HL-60 (cell line): Measurements from ENCODE around the gene OXNAD1.

ENCODE experiments used
- DNase-seq, 2 experiments: peaks; one replicate each; pipeline ENCODE4 v3.0.0-alpha.2; 2010 to 2020; ENCODE audit warnings: low read depth in 1 of 2, low spot score in 1 of 2
- H3K27ac ChIP-seq: fragments of 250-450 bp; sonication (Bioruptor Pico); replicated peaks from 2 replicates; pipeline ENCODE4 v1.5.1; 2020; ENCODE audit warnings: mild to moderate bottlenecking, moderate library complexity
- H3K27me3 ChIP-seq: fragments of 250-450 bp; sonication (Bioruptor Pico); 2 replicates; pipeline ENCODE4 v1.5.1; 2021; ENCODE audit warnings: mild to moderate bottlenecking, moderate library complexity; ENCODE audit not compliant: insufficient read depth, poor library complexity, severe bottlenecking
- H3K4me3 ChIP-seq: replicated peaks from 2 replicates; pipeline ENCODE4 v1.5.1; 2011; ENCODE audit warnings: mild to moderate bottlenecking, control low read depth, low read length; ENCODE audit not compliant: insufficient read depth
- CTCF ChIP-seq: IDR thresholded peaks from one replicate; pipeline ENCODE4 v1.5.1; 2011; ENCODE audit warnings: low read length, control low read depth, inconsistent platforms; ENCODE audit not compliant: insufficient read depth
- GABPA ChIP-seq: IDR thresholded peaks from 2 replicates; pipeline ENCODE4 v1.6.1; 2012; ENCODE audit warnings: low read depth
- POLR2AphosphoS5 ChIP-seq: IDR thresholded peaks from 2 replicates; pipeline ENCODE4 v1.6.1; 2012; ENCODE audit warnings: low read depth
- REST ChIP-seq: IDR thresholded peaks from 2 replicates; pipeline ENCODE4 v1.6.1; 2012; ENCODE audit warnings: low read depth; ENCODE audit not compliant: insufficient replicate concordance
- SPI1 ChIP-seq: IDR thresholded peaks from 2 replicates; pipeline ENCODE4 v1.6.1; 2012; ENCODE audit warnings: low read depth, mild to moderate bottlenecking, borderline replicate concordance

Gene OXNAD1

GRCh38 chr3:16304061-16305010, 39.3 kb downstream of the OXNAD1 start:
- TF ChIP-seq REST (no peak), CTCF (no peak), SPI1 (no peak), GABPA (no peak), POLR2AphosphoS5 (no peak)
- no peak overlapping the region for H3K4me3 ChIP-seq
- no peaks in the 10 kb centered on the region for H3K27me3 ChIP-seq
- DNase-seq: no peak
- H3K27ac ChIP-seq: no peak overlapping the region

- H3K27ac ChIP-seq: no peak overlapping the region
- no peaks in the 10 kb centered on the region for H3K27me3 ChIP-seq
- DNase-seq: no peak
- no peak overlapping the region for H3K4me3 ChIP-seq
- no peak for TF ChIP-seq GABPA
- no peak for TF ChIP-seq SPI1
- TF ChIP-seq POLR2AphosphoS5: no peak
- TF ChIP-seq REST: no peak
- no peak for TF ChIP-seq CTCF
Observed at GRCh38 chr3:16305111-16305541, 40.1 kb downstream of the OXNAD1 start.

- no peak overlapping the region for H3K4me3 ChIP-seq
- H3K27me3 ChIP-seq: no peaks in the 10 kb centered on the region
- no peak overlapping the region for H3K27ac ChIP-seq
- no peak for TF ChIP-seq CTCF
- TF ChIP-seq SPI1: no peak
- TF ChIP-seq GABPA: no peak
- TF ChIP-seq POLR2AphosphoS5: no peak
- no peak for TF ChIP-seq REST
- DNase-seq: no peak
Observed at GRCh38 chr3:16307832-16308531, 43.0 kb downstream of the OXNAD1 start.
